Hepatocyte (in vitro differentiated cells): ENCODE results near the gene BUD23. TPM values are rescaled to one million over a fixed set of nuclear protein-coding genes. Genes with fewer than 3 reads are reported as not detected.

Source experiments
- DNase-seq: peaks from one replicate; pipeline ENCODE4 v3.0.0-alpha.2; 2016; ENCODE audit warnings: low spot score
- H2AFZ ChIP-seq: fragments of 200-600 bp; sonication (generic); 2 replicates; pipeline ENCODE4 v1.6.0; 2016; ENCODE audit warnings: antibody characterized with exemption, mild to moderate bottlenecking
- H3K27ac ChIP-seq: fragments of 200-600 bp; sonication (generic); 2 replicates; pipeline ENCODE4 v1.5.1; 2016; ENCODE audit warnings: mild to moderate bottlenecking
- H3K27me3 ChIP-seq: fragments of 200-600 bp; sonication (generic); 2 replicates; pipeline ENCODE4 v1.6.1; 2016
- H3K36me3 ChIP-seq: fragments of 200-600 bp; sonication (generic); replicated peaks from 2 replicates; pipeline ENCODE4 v1.5.1; 2016; ENCODE audit warnings: low read depth; ENCODE audit not compliant: insufficient read depth
- H3K4me1 ChIP-seq: fragments of 200-600 bp; sonication (generic); 2 replicates; pipeline ENCODE4 v1.5.1; 2016; ENCODE audit warnings: mild to moderate bottlenecking, moderate library complexity; ENCODE audit not compliant: insufficient read depth
- H3K4me2 ChIP-seq: fragments of 200-600 bp; sonication (generic); 2 replicates; pipeline ENCODE4 v1.6.0; 2016
- H3K4me3 ChIP-seq: fragments of 200-600 bp; sonication (generic); 2 replicates; pipeline ENCODE4 v1.5.1; 2016; ENCODE audit warnings: mild to moderate bottlenecking
- H3K79me2 ChIP-seq: fragments of 200-600 bp; sonication (generic); 2 replicates; pipeline ENCODE4 v1.6.0; 2017; ENCODE audit warnings: mild to moderate bottlenecking
- H3K9me2 ChIP-seq: fragments of 200-600 bp; sonication (generic); replicated peaks from 2 replicates; pipeline ENCODE4 v1.6.0; 2017; ENCODE audit warnings: mild to moderate bottlenecking; ENCODE audit not compliant: insufficient read depth
- H3K9me3 ChIP-seq: fragments of 200-600 bp; sonication (generic); 2 replicates; pipeline ENCODE4 v1.5.1; 2016; ENCODE audit warnings: low read depth, mild to moderate bottlenecking
- H4K20me1 ChIP-seq: fragments of 200-600 bp; sonication (generic); 2 replicates; pipeline ENCODE4 v1.6.0; 2016; ENCODE audit warnings: mild to moderate bottlenecking; ENCODE audit not compliant: insufficient read depth, poor library complexity, severe bottlenecking
- CTCF ChIP-seq: fragments of 200-600 bp; sonication (generic); IDR thresholded peaks from 2 replicates; pipeline ENCODE4 v1.5.1; 2016; ENCODE audit warnings: antibody characterized with exemption, mild to moderate bottlenecking; ENCODE audit not compliant: poor library complexity
- EZH2 ChIP-seq: fragments of 200-600 bp; sonication (generic); IDR thresholded peaks from 2 replicates; pipeline ENCODE4 v1.6.1; 2016; ENCODE audit warnings: antibody characterized with exemption, mild to moderate bottlenecking, borderline replicate concordance
- EZH2phosphoT487 ChIP-seq: fragments of 200-600 bp; sonication (generic); IDR thresholded peaks from one replicate; pipeline ENCODE4 v1.6.1; 2018; ENCODE audit warnings: antibody characterized with exemption, mild to moderate bottlenecking, low read depth, moderate library complexity; ENCODE audit not compliant: unreplicated experiment, severe bottlenecking
- WGBS: methylation state at CpG from one replicate; pipeline ENCODE4 v1.1.6; 2016; ENCODE audit warnings: low lambda C conversion rate; ENCODE audit errors: missing lambda C conversion rate; 5-methylcytosine and 5-hydroxymethylcytosine counted together
- microRNA counts: library from miRNA; unstranded; fragments of <30 nt; microRNA quantifications from one replicate; lab custom pipeline; 2017
- microRNA-seq: library from miRNA; unstranded; fragments of <30 nt; microRNA quantifications from one replicate; pipeline ENCODE4, GENCODE V29; 2017
- polyA plus RNA-seq: library from polyadenylated mRNA; unstranded; fragments of >200 nt; fragmentation: Nextera tagmentation; extraction: Ambion mirVana; gene quantifications from 2 replicates; pipeline ENCODE4 v1.2.1, GENCODE V29; 2016
- small RNA-seq: library from RNA; depleted of rRNA; stranded (forward); fragments of <200 nt; gene quantifications from one replicate; pipeline ENCODE3, GENCODE V24; 2014
- total RNA-seq: library from RNA; depleted of rRNA; stranded (reverse); fragments of >200 nt; gene quantifications from 2 replicates; pipeline ENCODE4 v1.2.3, GENCODE V29; 2014

Gene BUD23
- total and polyA plus RNA-seq, 2 experiments from 2014 or later, result 35.9 to 112 TPM

- Histone ChIP-seq H3K36me3 (no peaks in the 10 kb centered on the region), H4K20me1 (no peaks in the 10 kb centered on the region), H3K4me2 (peak overlapping the region; percentile 66), H3K27me3 (no peaks in the 10 kb centered on the region), H3K4me3 (no peak overlapping the region), H3K9me2 (no peaks in the 10 kb centered on the region), H3K4me1 (peaks cover 30% of the 10 kb centered on the region), H3K9me3 (no peaks in the 10 kb centered on the region), H3K79me2 (peaks cover 6% of the 10 kb centered on the region), H2AFZ (no peak overlapping the region), H3K27ac (peak overlapping the region; percentile 98)
- TF ChIP-seq EZH2phosphoT487, result no peak
- no peak for TF ChIP-seq EZH2
- TF ChIP-seq CTCF, result no peak
- peak; percentile 96 for DNase-seq
- 6% methylated on average over 35 of the region's 35 CpGs for WGBS
These were observed 59.6 kb downstream of the BUD23 start for GRCh38 chr7:73742753-73743641.

GRCh38 chr7:73746378-73746777, 63.0 kb downstream of the BUD23 start:
- H3K27ac ChIP-seq, result no peak overlapping the region
- TF ChIP-seq EZH2phosphoT487 (no peak), CTCF (no peak), EZH2 (no peak)
- 76% methylated on average over 4 of the region's 4 CpGs for WGBS

More at GRCh38 chr7:73746378-73746777, 63.0 kb downstream of the BUD23 start:
- H3K4me2 ChIP-seq, result no peak overlapping the region
- peaks cover 34% of the 10 kb centered on the region for H3K4me1 ChIP-seq
- H3K9me2 ChIP-seq, result no peaks in the 10 kb centered on the region
- no peaks in the 10 kb centered on the region for H3K9me3 ChIP-seq
- H2AFZ ChIP-seq, result no peak overlapping the region
- H3K27me3 ChIP-seq, result no peaks in the 10 kb centered on the region
- no peaks in the 10 kb centered on the region for H4K20me1 ChIP-seq
- no peak for DNase-seq
- H3K4me3 ChIP-seq, result no peak overlapping the region
- H3K79me2 ChIP-seq, result no peaks in the 10 kb centered on the region
- H3K36me3 ChIP-seq, result no peaks in the 10 kb centered on the region

MicroRNAs within 50 kb of the gene (microRNA counts, 767-probe panel; counts per million panel counts)
- microRNA hsa-miR-4284 (lab: Ali Mortazavi, UCI), result not detected

Small RNA genes lying within 50 kb of the gene (microRNA-seq; reads per million reads assigned to microRNA genes)
- gene MIR4284, result not detected

Small RNA genes lying within 50 kb of the gene (small RNA-seq; reads per million reads assigned to genes)
- gene MIR4284 (not detected), gene RN7SL265P (not detected)

Other genes with a start within 250 kb of the BUD23 start
- 0.70 and 1.2 TPM in 2 replicates for gene FZD9, start 249.8 kb upstream of the BUD23 start, total RNA-seq
- 2.5 and 2.8 TPM in 2 replicates for gene FZD9, start 249.8 kb upstream of the BUD23 start, polyA plus RNA-seq
- gene BAZ1B, start 161.3 kb upstream of the BUD23 start, total RNA-seq, result 40.7 and 44.7 TPM in 2 replicates
- 16.7 TPM in 2 replicates for gene BAZ1B, start 161.3 kb upstream of the BUD23 start, polyA plus RNA-seq
- 34.5 and 44.7 TPM in 2 replicates for gene BCL7B, start 125.9 kb upstream of the BUD23 start, total RNA-seq
- 54.0 and 60.3 TPM in 2 replicates for gene BCL7B, start 125.9 kb upstream of the BUD23 start, polyA plus RNA-seq
- gene TBL2, start 105.0 kb upstream of the BUD23 start, total RNA-seq, result 72.8 and 73.6 TPM in 2 replicates
- gene TBL2, start 105.0 kb upstream of the BUD23 start, polyA plus RNA-seq, result 55.5 and 62.1 TPM in 2 replicates
- 20.9 and 21.7 TPM in 2 replicates for gene MLXIPL, start 59.1 kb upstream of the BUD23 start, total RNA-seq
- 45.5 and 46.7 TPM in 2 replicates for gene MLXIPL, start 59.1 kb upstream of the BUD23 start, polyA plus RNA-seq
- 4.3 and 5.6 TPM in 2 replicates for gene VPS37D, start 15.8 kb upstream of the BUD23 start, total RNA-seq
- 7.5 and 9.5 TPM in 2 replicates for gene VPS37D, start 15.8 kb upstream of the BUD23 start, polyA plus RNA-seq
- gene DNAJC30, start 144 bp upstream of the BUD23 start, total RNA-seq, result 3.0 and 4.7 TPM in 2 replicates
- 13.9 and 15.3 TPM in 2 replicates for gene DNAJC30, start 144 bp upstream of the BUD23 start, polyA plus RNA-seq
- gene STX1A, start 36.1 kb downstream of the BUD23 start, total RNA-seq, result 22.8 and 23.7 TPM in 2 replicates
- gene STX1A, start 36.1 kb downstream of the BUD23 start, polyA plus RNA-seq, result 27.1 and 39.2 TPM in 2 replicates
- 30.7 and 33.0 TPM in 2 replicates for gene ABHD11, start 55.2 kb downstream of the BUD23 start, total RNA-seq
- gene ABHD11, start 55.2 kb downstream of the BUD23 start, polyA plus RNA-seq, result 90.9 and 110 TPM in 2 replicates
- 53.7 and 60.7 TPM in 2 replicates for gene CLDN3, start 86.7 kb downstream of the BUD23 start, total RNA-seq
- gene CLDN3, start 86.7 kb downstream of the BUD23 start, polyA plus RNA-seq, result 125 and 142 TPM in 2 replicates
- gene CLDN4, start 147.4 kb downstream of the BUD23 start, total RNA-seq, result 532 and 570 TPM in 2 replicates
- 880 and 909 TPM in 2 replicates for gene CLDN4, start 147.4 kb downstream of the BUD23 start, polyA plus RNA-seq
- 1.6 and 2.6 TPM in 2 replicates for gene METTL27, start 158.9 kb downstream of the BUD23 start, total RNA-seq
- gene METTL27, start 158.9 kb downstream of the BUD23 start, polyA plus RNA-seq, result 6.5 and 11.4 TPM in 2 replicates
- gene TMEM270, start 177.6 kb downstream of the BUD23 start, total RNA-seq, result 1.1 TPM in 1 of 2 replicates, not detected in the other
- gene TMEM270, start 177.6 kb downstream of the BUD23 start, polyA plus RNA-seq, result 0.30 and 0.47 TPM in 2 replicates